Erythroblast (primary cell): ENCODE measurements around the gene CENPE.

Experiments used
- DNase-seq, 2 experiments: peaks; one replicate each; lab custom pipeline; 2025; lab: John Stamatoyannopoulos, UW
- GATA1 ChIP-seq: IDR thresholded peaks from 2 replicates; pipeline ENCODE4 v1.6.1; 2011; ENCODE audit warnings: low read depth, mild to moderate bottlenecking, control low read depth, low read length, moderate library complexity
- POLR2A ChIP-seq: IDR thresholded peaks from 2 replicates; pipeline ENCODE4 v1.6.1; 2011; ENCODE audit warnings: mild to moderate bottlenecking, low read length

The CENPE gene

GRCh38 chr4:103104886-103105285 lies 93.3 kb downstream of the CENPE start:
- DNase-seq = no peak
- TF ChIP-seq GATA1 (no peak), POLR2A (no peak)

GRCh38 chr4:103100691-103101090 lies 97.5 kb downstream of the CENPE start:
- DNase-seq = no peak
- TF ChIP-seq POLR2A = no peak
- TF ChIP-seq GATA1 = no peak

- TF ChIP-seq POLR2A (no peak), GATA1 (no peak)
- DNase-seq = peak; percentile 84 to 86
These were observed 98.3 kb downstream of the CENPE start, which contains the start of gene BDH2 for GRCh38 chr4:103099691-103100392. Gene BDH2, minus strand, starts transcription at chr4:103099834. Its CDS starts 3,580 bp downstream, at chr4:103096254.

- no peak for DNase-seq
- TF ChIP-seq GATA1 (no peak), POLR2A (no peak)
These were observed 99.2 kb downstream of the CENPE start for GRCh38 chr4:103098756-103099440.

DNA sequence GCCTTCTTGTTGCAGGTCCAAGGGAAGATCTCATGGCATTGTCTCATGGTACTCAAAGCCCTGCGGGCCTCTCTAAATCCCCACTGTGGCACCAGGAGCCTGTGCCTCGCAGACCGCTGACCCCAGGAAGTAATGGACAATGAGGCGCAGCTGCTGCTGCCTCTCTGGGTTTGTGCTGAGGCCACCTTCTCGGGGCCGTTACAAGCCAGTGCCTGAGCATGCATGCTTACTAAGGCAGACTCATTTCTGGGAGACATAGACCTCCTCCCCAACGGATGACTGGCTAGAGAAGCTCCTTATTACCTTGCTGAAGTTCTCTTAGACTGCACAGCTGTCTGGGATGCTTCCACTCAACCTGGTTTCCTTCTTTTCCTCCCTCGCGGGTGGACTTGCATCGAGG lies 99.8 kb downstream of the CENPE start:
- TF ChIP-seq POLR2A (no peak), GATA1 (no peak)
- no peak for DNase-seq

- TF ChIP-seq POLR2A (no peak), GATA1 (no peak)
- no peak for DNase-seq
These were observed 101.0 kb downstream of the CENPE start for GRCh38 chr4:103097112-103097511.

DNA sequence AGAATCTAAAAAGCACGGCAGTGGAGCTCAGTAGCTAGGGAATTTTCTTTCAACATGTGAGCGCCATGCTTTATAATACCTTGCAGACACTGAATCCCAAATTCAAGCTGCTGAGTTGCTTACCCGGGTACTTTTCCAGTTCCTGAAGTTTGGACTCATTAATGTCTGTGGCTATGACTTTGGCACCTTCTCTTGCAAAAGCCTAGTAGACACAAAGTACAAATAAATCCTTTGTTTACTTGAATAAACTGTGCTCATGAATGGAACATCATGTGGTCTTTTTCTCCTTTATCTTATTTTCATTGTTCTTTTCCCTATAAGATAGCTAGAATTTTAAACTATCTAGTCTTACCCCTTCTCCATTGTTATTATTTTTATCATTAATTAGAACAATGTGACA lies 103.1 kb downstream of the CENPE start:
- DNase-seq = no peak
- TF ChIP-seq POLR2A = no peak
- TF ChIP-seq GATA1 = no peak

DNA sequence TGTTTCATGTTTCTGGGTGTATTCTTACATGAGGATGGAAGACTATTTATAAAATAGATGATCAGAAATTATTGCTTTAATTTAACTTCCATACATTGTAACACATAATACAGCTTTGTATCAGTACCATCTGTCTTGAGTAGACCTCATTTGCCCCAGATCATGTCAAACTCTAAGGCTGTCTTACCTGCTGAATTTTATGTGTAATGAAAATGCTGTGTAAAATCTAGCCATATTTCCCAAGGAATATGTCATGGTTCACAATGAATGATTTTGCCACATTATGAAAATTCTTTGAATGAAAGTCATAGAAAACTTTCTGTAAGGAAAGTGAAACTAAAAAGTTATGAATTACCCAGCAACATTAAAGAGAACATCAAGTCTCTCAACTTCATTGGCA lies 105.9 kb downstream of the CENPE start:
- TF ChIP-seq POLR2A (no peak), GATA1 (no peak)
- DNase-seq = no peak

GRCh38 chr4:103091601-103092223 lies 106.4 kb downstream of the CENPE start:
- DNase-seq = peak; percentile 77 to 84

DNA sequence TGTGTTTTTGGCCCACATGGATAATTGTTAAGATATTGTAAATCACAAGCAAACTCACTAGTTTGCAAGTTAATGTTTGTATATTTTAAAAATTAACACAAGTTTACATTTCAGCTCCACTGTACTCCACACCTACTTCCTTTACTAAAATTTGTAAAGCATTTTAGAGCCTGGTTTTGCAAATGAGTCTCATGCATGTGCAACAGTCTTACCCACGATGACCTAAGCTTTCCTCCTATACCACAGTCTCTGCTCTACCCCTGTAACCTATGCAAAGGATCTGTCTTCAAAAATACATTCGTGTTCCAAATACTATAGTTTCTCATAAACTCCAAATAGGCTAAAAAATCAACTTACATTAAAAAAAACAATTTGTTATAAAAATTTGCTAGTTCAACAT lies 108.7 kb downstream of the CENPE start:
- TF ChIP-seq GATA1 (no peak), POLR2A (no peak)
- no peak for DNase-seq

More at GRCh38 chr4:103091601-103092223, 106.4 kb downstream of the CENPE start:
- TF ChIP-seq POLR2A (no peak), GATA1 (no peak)

GRCh38 chr4:103086551-103086950 lies 111.6 kb downstream of the CENPE start:
- TF ChIP-seq POLR2A (no peak), GATA1 (no peak)
- DNase-seq = no peak

DNA sequence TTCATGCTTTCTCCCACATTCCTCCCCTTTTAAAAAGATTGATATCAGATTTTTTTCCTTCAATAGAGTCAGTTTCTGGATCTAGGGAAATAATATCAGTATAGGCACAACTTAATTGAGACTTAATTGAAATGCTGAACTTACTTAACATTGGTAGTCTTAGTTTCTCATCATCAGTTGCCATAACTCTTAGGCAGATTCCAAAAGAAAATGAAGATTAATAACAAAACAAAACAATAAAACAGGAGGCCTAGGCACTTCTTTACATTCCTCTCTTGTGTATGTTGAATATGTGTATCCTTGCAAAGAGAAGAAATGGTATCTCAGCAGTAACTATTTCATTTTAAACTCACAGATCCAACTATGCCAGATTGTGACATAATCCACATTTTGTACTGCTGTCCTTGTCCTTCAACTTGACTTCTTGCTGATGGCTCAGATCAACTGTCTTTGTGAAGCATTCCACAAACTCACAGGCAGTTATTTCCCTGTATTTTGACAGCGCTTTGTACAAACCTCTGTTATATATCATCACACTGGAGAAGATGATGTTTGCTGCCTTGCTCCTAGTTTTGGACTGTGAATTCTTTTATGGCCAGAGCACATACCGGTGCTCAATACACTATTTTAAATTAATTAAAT lies 112.5 kb downstream of the CENPE start:
- no peak for TF ChIP-seq POLR2A
- TF ChIP-seq GATA1 = no peak
- DNase-seq = no peak

DNA sequence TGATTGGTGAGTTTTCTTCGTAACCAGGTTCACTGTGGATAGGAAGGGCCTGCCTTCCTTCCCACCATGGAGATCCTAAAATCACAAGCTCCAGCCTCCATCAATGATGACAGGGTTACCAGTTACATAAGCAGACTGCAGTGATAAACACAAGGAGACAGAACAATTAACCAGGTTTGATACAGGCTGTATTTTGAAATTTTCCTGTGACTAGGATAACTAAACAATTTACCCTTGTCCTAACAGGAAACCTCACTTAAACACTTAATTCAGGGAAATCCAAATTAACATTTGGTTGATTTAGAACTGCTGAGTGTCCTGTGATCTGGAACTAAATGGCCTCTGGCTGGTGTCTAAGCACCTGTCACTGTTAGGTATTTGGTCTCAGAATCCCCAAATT lies 118.5 kb downstream of the CENPE start:
- TF ChIP-seq GATA1 (no peak), POLR2A (no peak)

More for the DNA sequence above, 118.5 kb downstream of the CENPE start:
- no peak for DNase-seq
